ENCODE results near the gene SYAP1.
A peak's percentile ranks its signal among the peaks of the same experiment; 100 is the strongest.

DNA sequence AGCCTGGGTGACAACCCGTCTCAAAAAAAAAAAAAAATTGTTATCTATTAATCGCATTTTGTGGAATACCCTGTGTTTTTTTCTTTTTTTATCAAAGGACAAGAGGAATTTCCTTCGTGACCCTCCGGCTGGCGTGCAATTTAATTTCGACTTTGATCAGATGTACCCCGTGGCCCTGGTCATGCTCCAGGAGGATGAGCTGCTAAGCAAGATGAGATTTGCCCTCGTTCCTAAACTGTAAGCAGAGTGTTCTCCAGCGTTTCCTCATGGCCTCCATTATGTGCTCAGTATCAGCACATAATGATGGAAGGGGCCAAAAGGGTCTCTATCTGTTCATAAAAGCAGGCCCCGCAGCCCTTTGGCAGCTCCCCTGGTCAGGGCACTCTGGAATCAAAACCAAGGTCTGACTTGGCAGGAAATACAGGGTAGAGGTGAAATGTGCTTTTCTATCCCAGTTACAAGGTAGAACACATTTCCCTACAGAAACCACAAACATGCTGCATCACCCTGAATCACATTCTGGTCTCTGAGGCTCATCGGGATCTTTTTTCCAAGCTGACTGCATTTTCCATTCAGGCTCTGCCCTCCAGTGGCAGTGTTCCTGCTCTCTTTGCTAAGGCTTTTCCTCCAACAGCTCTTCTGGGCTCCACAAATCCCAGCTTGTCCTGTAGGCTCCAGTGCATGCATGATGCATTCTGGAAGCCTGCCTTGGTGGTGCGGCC is 24.4 kb downstream of the SYAP1 start:
- no peak for TF ChIP-seq NBN (IDR thresholded peaks at IDR 0.05; ENCODE audit: low read depth)
- TF ChIP-seq KHSRP (IDR thresholded peaks at IDR 0.05): no peak
- no peak for TF ChIP-seq RFX7 (CRISPR knock-in tag; IDR thresholded peaks at IDR 0.05)
- TF ChIP-seq, protein P1, sequence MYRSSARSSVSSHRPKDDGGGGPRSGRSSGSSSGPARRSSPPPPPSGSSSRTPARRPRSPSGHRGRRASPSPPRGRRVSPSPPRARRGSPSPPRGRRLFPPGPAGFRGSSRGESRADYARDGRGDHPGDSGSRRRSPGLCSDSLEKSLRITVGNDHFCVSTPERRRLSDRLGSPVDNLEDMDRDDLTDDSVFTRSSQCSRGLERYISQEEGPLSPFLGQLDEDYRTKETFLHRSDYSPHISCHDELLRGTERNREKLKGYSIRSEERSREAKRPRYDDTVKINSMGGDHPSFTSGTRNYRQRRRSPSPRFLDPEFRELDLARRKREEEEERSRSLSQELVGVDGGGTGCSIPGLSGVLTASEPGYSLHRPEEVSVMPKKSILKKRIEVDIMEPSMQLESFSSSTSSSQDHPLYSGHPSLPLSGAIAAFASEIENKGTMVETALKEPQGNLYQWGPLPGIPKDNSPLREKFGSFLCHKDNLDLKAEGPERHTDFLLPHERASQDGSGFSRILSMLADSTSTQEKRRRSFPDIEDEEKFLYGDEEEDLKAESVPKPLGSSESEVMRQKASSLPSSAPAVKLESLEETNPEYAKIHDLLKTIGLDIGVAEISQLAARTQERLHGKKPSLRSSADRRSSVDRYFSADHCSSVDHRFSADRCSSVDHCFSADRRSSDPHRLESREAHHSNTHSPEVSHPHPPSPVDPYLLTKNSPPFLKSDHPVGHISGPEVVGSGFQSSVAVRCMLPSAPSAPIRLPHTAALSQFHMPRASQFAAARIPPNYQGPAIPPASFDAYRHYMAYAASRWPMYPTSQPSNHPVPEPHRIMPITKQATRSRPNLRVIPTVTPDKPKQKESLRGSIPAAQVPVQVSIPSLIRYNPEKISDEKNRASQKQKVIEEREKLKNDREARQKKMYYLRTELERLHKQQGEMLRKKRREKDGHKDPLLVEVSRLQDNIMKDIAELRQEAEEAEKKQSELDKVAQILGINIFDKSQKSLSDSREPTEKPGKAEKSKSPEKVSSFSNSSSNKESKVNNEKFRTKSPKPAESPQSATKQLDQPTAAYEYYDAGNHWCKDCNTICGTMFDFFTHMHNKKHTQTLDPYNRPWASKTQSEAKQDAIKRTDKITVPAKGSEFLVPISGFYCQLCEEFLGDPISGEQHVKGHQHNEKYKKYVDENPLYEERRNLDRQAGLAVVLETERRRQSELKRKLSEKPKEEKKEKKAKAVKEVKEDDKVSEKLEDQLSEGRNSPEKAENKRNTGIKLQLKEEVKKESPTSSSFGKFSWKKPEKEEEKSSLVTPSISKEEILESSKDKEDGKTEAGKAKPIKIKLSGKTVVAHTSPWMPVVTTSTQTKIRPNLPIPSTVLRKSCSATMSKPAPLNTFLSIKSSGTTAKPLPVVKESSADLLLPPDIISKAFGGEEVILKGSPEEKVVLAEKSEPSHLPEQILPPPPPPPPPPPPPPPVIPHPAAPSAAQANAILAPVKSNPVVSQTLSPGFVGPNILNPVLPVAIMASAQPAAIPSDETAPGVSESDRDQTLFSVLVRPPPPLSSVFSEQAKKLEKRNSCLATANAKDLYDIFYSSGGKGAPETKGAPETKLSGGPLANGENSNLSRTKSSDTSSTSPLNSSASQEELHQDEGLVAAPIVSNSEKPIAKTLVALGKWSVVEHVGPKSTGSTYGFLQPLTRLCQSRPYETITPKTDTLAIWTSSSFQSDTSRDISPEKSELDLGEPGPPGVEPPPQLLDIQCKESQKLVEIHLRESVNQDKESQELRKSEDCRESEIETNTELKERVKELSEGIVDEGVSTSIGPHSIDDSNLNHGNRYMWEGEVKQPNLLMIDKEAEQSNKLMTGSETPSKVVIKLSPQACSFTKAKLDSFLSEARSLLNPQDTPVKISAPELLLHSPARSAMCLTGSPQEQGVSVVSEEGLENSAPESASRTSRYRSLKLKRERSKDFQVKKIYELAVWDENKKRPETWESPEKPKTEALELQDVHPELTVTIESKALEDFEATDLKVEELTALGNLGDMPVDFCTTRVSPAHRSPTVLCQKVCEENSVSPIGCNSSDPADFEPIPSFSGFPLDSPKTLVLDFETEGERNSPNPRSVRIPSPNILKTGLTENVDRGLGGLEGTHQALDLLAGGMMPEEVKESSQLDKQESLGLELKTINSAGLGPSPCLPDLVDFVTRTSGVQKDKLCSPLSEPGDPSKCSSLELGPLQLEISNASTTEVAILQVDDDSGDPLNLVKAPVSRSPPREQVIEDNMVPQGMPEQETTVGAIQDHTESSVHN (IDR thresholded peaks at IDR 0.05; ENCODE audit: borderline replicate concordance in 1 of 2, low read depth in 1 of 2): no peak
- no peak for TF ChIP-seq RFX5 (IDR thresholded peaks at IDR 0.05; ENCODE audit: low read depth, low read length)
- TF ChIP-seq CREB1 (IDR thresholded peaks at IDR 0.05): no peak
- no peak for TF ChIP-seq CREB1 (CRISPR knock-in tag; IDR thresholded peaks at IDR 0.05)
- no peak for TF ChIP-seq ZNF274 (IDR thresholded peaks at IDR 0.05; ENCODE audit: borderline replicate concordance, low read depth, low read length)
- no peak for TF ChIP-seq ZNF354B (CRISPR knock-in tag; IDR thresholded peaks at IDR 0.05)
- TF ChIP-seq OTX1 (CRISPR knock-in tag; IDR thresholded peaks at IDR 0.05): no peak
- TF ChIP-seq, protein P2, sequence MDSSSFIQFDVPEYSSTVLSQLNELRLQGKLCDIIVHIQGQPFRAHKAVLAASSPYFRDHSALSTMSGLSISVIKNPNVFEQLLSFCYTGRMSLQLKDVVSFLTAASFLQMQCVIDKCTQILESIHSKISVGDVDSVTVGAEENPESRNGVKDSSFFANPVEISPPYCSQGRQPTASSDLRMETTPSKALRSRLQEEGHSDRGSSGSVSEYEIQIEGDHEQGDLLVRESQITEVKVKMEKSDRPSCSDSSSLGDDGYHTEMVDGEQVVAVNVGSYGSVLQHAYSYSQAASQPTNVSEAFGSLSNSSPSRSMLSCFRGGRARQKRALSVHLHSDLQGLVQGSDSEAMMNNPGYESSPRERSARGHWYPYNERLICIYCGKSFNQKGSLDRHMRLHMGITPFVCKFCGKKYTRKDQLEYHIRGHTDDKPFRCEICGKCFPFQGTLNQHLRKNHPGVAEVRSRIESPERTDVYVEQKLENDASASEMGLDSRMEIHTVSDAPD (CRISPR knock-in tag; IDR thresholded peaks at IDR 0.05): no peak
- TF ChIP-seq HIVEP1 (CRISPR knock-in tag; IDR thresholded peaks at IDR 0.05): no peak
- TF ChIP-seq, protein P3, sequence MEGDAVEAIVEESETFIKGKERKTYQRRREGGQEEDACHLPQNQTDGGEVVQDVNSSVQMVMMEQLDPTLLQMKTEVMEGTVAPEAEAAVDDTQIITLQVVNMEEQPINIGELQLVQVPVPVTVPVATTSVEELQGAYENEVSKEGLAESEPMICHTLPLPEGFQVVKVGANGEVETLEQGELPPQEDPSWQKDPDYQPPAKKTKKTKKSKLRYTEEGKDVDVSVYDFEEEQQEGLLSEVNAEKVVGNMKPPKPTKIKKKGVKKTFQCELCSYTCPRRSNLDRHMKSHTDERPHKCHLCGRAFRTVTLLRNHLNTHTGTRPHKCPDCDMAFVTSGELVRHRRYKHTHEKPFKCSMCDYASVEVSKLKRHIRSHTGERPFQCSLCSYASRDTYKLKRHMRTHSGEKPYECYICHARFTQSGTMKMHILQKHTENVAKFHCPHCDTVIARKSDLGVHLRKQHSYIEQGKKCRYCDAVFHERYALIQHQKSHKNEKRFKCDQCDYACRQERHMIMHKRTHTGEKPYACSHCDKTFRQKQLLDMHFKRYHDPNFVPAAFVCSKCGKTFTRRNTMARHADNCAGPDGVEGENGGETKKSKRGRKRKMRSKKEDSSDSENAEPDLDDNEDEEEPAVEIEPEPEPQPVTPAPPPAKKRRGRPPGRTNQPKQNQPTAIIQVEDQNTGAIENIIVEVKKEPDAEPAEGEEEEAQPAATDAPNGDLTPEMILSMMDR (IDR thresholded peaks at IDR 0.05 in 2 of 3, conservative IDR thresholded peaks at IDR 0.05 in 1 of 3; ENCODE audit: insufficient read depth in 2 of 3, low read depth in 1 of 3, low read length in 3 of 3): peak in 1 of 3 experiments; percentile 2; a peak in 1 of 6 replicates
- no peak for TF ChIP-seq CHCHD3 (CRISPR knock-in tag; IDR thresholded peaks at IDR 0.05)

All from K562 (cell line).